ENCODE measurements around the gene CXCR3.
"Not testable (repeated sequence)": the region's sequence is repeated elsewhere in the genome, so short reads cannot be mapped to it uniquely, and the experiment has no call there.

CXCR3 gene

GRCh38 chrX:71604141-71604540 is 14.2 kb downstream of the CXCR3 start:
- no peak for TF ChIP-seq CTCF (IDR thresholded peaks at IDR 0.05; ENCODE audit: unreplicated experiment in 3 of 3)
- H3K27ac Mint-ChIP-seq = no peak overlapping the region
- no peaks in the 10 kb centered on the region for H3K4me1 Mint-ChIP-seq
- H3K4me3 Mint-ChIP-seq = no peak overlapping the region
- peaks cover 74% of the 10 kb centered on the region for H3K36me3 Mint-ChIP-seq (ENCODE audit: low read depth)
- H3K27me3 Mint-ChIP-seq (ENCODE audit: low read depth) = no peaks in the 10 kb centered on the region
- H3K9me3 Mint-ChIP-seq = peaks cover 38% of the 10 kb centered on the region

- Mint-ChIP-seq H3K9me3 (peaks cover 36% of the 10 kb centered on the region), H3K36me3 (ENCODE audit: low read depth) (peaks cover 70% of the 10 kb centered on the region), H3K27ac (no peak overlapping the region), H3K4me1 (no peaks in the 10 kb centered on the region), H3K4me3 (no peak overlapping the region), H3K27me3 (ENCODE audit: low read depth) (no peaks in the 10 kb centered on the region)
- TF ChIP-seq CTCF (IDR thresholded peaks at IDR 0.05; ENCODE audit: unreplicated experiment in 3 of 3) = no peak
These were observed 14.7 kb downstream of the CXCR3 start for GRCh38 chrX:71603618-71604017.

GRCh38 chrX:71599965-71600364 is 18.3 kb downstream of the CXCR3 start:
- TF ChIP-seq CTCF (IDR thresholded peaks at IDR 0.05; ENCODE audit: unreplicated experiment in 3 of 3) = no peak
- peaks cover 29% of the 10 kb centered on the region for H3K9me3 Mint-ChIP-seq
- no peak overlapping the region for H3K4me3 Mint-ChIP-seq
- H3K27me3 Mint-ChIP-seq (ENCODE audit: low read depth) = no peaks in the 10 kb centered on the region
- H3K4me1 Mint-ChIP-seq = no peaks in the 10 kb centered on the region
- no peak overlapping the region for H3K27ac Mint-ChIP-seq
- peaks cover 58% of the 10 kb centered on the region for H3K36me3 Mint-ChIP-seq (ENCODE audit: low read depth)

- not testable (repeated sequence) for H3K27ac Mint-ChIP-seq; H3K27me3 Mint-ChIP-seq (ENCODE audit: low read depth); H3K36me3 Mint-ChIP-seq (ENCODE audit: low read depth); H3K9me3 Mint-ChIP-seq; H3K4me3 Mint-ChIP-seq; H3K4me1 Mint-ChIP-seq
These were observed 25.1 kb downstream of the CXCR3 start for GRCh38 chrX:71593210-71593609.

GRCh38 chrX:71586929-71587328 is 31.4 kb downstream of the CXCR3 start:
- H3K27ac Mint-ChIP-seq = no peak overlapping the region
- no peak for TF ChIP-seq CTCF (IDR thresholded peaks at IDR 0.05; ENCODE audit: unreplicated experiment in 3 of 3)
- no peaks in the 10 kb centered on the region for H3K27me3 Mint-ChIP-seq (ENCODE audit: low read depth)

GRCh38 chrX:71581210-71581609 is 37.1 kb downstream of the CXCR3 start:
- H3K4me3 Mint-ChIP-seq = no peak overlapping the region
- peaks cover 2% of the 10 kb centered on the region for H3K9me3 Mint-ChIP-seq
- H3K27me3 Mint-ChIP-seq (ENCODE audit: low read depth) = no peaks in the 10 kb centered on the region
- H3K27ac Mint-ChIP-seq = no peak overlapping the region
- no peaks in the 10 kb centered on the region for H3K4me1 Mint-ChIP-seq
- TF ChIP-seq CTCF (IDR thresholded peaks at IDR 0.05; ENCODE audit: unreplicated experiment in 3 of 3) = no peak
- peaks cover 33% of the 10 kb centered on the region for H3K36me3 Mint-ChIP-seq (ENCODE audit: low read depth)

More at GRCh38 chrX:71586929-71587328, 31.4 kb downstream of the CXCR3 start:
- Mint-ChIP-seq H3K9me3 (no peaks in the 10 kb centered on the region), H3K4me3 (no peak overlapping the region), H3K4me1 (no peaks in the 10 kb centered on the region), H3K36me3 (ENCODE audit: low read depth) (peaks cover 12% of the 10 kb centered on the region)

Measured in nephron (organoid).